Epithelial cell of esophagus (primary cell): Measurements from ENCODE around the gene UTS2B.
A peak's percentile ranks its signal among the peaks of the same experiment; 100 is the strongest.

ENCODE experiments used
- DNase-seq: peaks from one replicate; pipeline ENCODE4 v3.0.0; 2010; ENCODE audit warnings: low read depth
- H3K4me3 ChIP-seq: 2 replicates; pipeline ENCODE4 v1.5.1; 2011; ENCODE audit warnings: mild to moderate bottlenecking, low read length, control low read depth
- TF ChIP-seq, protein P1 (sequence below): IDR thresholded peaks from 2 replicates; pipeline ENCODE4 v1.5.1; 2011; ENCODE audit warnings: low read depth, mild to moderate bottlenecking, low read length, control low read depth, inconsistent platforms; ENCODE audit not compliant: insufficient read depth; ENCODE audit errors: missing control alignments

Gene UTS2B

DNA sequence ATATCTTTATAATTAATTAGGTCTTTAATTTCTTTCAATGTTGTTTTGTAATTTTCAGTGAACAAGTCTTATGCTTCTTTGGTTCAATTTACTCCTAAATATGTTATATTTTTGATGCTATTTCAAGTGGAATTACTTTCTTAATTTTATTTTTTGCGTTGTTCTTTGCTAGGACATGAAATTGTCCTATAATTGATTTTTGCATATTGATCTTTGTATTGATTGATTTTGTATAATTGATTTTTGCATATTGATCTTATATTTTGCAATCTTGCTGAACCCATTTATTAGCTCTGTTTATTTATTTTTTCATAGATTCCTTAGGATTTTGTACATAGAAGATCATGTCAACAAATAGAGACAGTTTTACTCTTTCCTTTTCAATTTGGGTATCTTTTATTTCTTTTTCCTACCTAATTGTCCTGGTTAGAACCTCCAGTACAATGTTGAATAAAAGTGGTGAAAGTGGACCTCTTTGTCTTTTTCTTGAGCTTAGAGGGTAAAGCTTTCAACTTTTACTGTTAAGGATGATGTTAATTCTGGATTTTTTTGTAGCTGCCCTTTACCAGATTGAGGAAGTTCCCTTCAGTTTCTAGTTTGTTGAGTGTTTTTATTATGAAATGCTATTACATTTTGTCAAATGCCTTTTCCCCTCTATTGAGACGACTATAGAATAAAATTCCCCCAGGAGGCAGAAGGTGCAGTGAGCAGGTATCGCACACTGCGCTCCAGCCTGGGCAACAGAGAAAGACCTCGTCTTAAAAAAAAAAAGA, 37.9 kb downstream of the UTS2B start:
- TF ChIP-seq, protein P1, sequence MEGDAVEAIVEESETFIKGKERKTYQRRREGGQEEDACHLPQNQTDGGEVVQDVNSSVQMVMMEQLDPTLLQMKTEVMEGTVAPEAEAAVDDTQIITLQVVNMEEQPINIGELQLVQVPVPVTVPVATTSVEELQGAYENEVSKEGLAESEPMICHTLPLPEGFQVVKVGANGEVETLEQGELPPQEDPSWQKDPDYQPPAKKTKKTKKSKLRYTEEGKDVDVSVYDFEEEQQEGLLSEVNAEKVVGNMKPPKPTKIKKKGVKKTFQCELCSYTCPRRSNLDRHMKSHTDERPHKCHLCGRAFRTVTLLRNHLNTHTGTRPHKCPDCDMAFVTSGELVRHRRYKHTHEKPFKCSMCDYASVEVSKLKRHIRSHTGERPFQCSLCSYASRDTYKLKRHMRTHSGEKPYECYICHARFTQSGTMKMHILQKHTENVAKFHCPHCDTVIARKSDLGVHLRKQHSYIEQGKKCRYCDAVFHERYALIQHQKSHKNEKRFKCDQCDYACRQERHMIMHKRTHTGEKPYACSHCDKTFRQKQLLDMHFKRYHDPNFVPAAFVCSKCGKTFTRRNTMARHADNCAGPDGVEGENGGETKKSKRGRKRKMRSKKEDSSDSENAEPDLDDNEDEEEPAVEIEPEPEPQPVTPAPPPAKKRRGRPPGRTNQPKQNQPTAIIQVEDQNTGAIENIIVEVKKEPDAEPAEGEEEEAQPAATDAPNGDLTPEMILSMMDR: no peak
- H3K4me3 ChIP-seq: no peak overlapping the region
- DNase-seq: no peak

DNA sequence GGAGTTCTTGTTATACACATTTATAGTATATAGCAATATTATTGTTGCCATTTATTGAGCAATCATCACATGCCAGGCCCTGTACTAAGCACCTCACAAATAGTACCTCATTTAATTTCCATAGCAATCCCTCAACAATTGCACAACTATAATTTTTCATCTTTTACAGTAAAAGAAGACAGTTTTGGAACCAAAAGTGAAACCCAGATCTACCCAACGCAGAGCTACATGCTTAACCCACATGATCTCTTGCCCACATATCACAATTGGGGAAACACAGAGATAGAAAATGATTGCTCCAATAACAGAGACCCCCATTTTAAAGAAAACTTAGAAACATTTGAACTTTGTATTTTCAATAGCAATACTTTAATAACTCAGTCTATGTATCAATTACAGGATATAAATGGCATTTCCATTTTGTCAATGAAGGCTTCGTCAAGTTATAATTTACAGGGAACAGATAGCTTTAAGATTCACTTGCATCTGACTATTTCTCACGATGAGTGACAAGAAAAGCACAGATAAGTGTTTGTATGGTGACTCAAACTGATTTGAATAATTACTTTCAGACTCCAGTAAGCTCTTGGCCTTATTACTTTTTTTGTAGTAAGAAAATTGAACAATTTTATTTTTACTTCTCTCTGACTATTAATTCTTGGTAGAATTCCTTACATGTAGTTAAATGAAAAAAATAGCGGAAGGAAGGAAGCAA, 39.9 kb downstream of the UTS2B start:
- no peak overlapping the region for H3K4me3 ChIP-seq
- TF ChIP-seq, protein P1: no peak
- peak; percentile 2 for DNase-seq

DNA sequence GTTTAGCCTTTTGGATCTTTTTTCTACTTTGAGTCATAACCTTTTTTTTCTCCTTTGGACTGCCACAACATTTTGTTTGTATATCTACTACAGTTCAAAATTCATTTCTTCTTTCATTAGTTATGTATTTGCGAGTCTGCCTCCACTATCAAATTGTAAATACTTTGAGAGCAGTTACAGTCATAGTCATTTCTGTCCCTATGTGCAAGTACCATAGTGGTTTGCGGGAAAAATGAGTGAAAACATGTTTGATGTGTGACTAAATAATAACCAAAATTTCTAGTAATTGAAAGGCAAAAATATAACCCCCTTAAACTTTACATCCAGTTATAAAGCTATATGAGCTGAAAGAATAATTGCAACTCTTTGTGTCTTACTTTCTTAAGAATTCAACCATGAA, 46.9 kb downstream of the UTS2B start:
- TF ChIP-seq, protein P1: no peak
- DNase-seq: no peak
- H3K4me3 ChIP-seq: no peak overlapping the region

DNA sequence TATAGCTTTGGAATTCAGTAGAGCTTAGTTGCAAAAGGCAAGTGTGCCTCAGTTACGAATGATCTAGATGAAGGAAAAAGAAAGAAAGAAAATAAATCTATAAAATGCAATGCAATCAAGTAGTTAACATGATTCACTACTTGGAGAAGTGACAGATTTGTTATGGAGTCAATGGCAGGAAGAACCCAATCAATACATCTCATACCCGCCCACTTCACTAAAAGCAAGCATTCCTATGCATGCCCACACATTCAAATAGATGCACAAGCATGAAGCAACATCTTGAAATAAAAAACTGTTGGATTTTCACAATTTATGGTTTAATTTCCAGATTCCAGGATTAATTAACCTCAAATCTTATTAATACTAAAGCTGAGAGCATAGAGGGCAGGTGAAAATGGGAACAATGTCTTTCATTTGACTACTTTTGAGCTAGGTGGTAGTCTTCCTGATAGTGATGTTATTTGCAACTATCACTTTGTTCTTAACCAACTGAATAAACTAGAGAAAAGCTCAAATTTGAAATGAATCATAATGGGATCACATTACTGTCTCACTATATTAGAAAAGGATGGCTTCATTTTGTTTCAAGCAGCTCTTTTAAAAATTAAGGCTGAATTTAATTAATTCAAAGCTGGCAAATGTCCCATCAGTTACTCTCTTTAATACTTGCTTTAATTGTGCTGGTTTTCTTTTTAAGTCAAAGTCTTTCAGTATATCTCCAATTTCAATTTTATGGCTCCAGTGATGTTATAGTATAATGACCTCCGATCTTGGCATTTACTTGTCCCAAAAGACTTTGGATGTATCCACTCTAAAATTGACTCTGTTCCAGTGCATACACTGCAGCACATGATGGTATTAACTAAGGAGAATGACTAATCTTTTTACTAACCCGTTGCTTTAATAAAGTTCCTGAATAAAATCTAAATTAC, 47.8 kb downstream of the UTS2B start:
- TF ChIP-seq, protein P1: no peak
- no peak for DNase-seq
- H3K4me3 ChIP-seq: no peak overlapping the region

DNA sequence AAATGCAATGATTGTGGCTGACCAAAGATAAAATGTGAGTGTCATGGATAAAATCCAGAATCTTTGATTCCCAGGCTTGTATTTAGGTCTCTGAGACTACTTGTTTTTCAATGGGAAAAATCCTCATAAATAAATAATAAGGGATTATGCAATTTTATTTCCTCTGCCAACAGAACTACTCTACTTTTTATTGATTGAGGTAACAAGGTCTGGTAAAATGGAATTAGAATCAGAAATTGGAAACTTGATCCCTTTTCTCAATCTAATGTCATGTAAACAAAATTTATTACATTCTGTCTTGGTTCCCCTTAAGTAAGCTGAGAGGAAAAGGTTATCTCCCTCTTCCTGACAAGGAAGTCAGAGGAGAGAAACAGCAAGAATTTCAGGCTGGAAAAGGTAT, 49.4 kb downstream of the UTS2B start:
- DNase-seq: no peak
- TF ChIP-seq, protein P1: no peak
- no peak overlapping the region for H3K4me3 ChIP-seq

DNA sequence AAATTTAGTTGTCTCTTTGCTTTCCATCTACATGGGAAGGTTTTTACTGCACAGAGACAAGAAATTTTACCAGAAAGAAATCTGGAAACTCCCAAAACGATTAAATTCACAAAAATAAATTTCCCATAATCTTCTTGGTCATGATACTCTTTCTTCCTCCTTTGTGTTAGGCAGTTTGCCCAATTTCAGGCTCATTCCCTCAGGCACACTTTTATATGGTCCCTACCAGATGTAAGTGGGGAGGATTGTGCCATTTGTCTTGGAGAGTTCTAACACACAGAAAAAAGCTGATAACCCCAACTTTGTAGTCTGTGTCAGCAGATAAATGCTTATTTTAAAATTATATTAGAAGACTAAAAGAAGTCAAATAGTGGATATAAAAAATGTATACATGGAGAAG, 50.2 kb downstream of the UTS2B start:
- no peak for DNase-seq
- no peak overlapping the region for H3K4me3 ChIP-seq
- TF ChIP-seq, protein P1: no peak
